ENCODE results near the gene PCDHGB6. TPM values are rescaled to one million over a fixed set of nuclear protein-coding genes. Genes with fewer than 3 reads are reported as not detected.
"Not testable (repeated sequence)": the region's sequence is repeated elsewhere in the genome, so short reads cannot be mapped to it uniquely, and the experiment has no call there.

The PCDHGB6 gene
- total and polyA plus RNA-seq, 8 donors, result 0.29 to 6.2 (median 2.3) TPM; not detected in 2

DNA sequence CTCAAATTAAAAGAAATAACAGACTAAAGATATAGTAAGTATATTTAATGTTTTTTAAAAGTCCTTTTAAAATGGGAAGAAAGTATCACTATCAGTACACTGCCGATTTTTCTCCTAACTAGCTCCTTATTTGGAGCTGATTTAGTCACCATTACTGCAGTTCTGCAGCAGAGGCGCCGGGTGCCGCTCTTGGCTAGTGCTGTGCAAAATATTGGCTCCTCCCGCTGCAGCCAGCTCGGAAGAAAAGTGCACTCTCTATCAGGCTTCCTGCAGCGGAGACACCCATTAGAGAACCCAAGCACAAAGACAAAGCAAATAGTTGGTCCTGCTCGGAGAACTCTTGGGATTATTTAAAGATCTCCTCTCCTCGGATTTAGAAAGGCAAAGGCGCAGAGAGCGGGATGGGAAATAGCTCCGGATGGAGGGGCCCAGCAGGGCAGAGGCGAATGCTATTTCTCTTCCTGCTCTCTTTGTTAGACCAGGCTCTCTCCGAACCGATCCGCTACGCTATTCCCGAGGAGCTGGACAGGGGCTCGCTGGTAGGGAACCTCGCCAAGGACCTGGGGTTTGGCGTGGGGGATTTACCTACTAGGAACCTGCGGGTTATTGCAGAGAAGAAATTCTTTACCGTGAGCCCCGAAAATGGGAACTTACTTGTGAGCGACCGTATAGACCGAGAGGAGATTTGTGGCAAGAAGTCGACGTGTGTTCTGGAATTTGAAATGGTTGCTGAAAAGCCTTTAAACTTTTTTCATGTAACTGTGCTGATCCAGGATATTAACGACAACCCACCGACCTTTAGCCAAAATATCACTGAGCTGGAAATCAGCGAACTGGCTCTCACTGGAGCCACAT is 37.6 kb upstream of the PCDHGB6 start, which contains the start of gene PCDHGB3:
PCDHGB3 (plus strand) TSS at position 249 of the 855 bp plus-strand sequence; CDS start at position 402, 153 bp downstream.
- Histone ChIP-seq H3K4me3 (peak within 1 kb of the TSS in 3 of 4 donors; percentile 20 to 30 (median 26)), H3K27ac (no peak within 1 kb of the TSS), H3K36me3 (peaks cover 0 to 11% (median 0%) of the 10 kb centered on the region in 4 donors), H3K27me3 (peaks cover 0 to 72% (median 38%) of the 10 kb centered on the region in 3 donors), H3K4me1 (no peaks in the 10 kb centered on the region), H3K9me3 (peaks cover 61 to 100% (median 86%) of the 10 kb centered on the region in 4 donors)
- TF ChIP-seq EP300 (IDR thresholded peaks at IDR 0.05), result no peak
- 17 to 21% (median 18%) methylated on average over 30 to 32 of the region's 32 CpGs for WGBS, 5 donors
- intact Hi-C loops (cut with DNase I; ENCODE audit: low total_unique reads), result no loop called here
- peak in 1 of 2 donors; percentile 52 for DNase-seq

DNA sequence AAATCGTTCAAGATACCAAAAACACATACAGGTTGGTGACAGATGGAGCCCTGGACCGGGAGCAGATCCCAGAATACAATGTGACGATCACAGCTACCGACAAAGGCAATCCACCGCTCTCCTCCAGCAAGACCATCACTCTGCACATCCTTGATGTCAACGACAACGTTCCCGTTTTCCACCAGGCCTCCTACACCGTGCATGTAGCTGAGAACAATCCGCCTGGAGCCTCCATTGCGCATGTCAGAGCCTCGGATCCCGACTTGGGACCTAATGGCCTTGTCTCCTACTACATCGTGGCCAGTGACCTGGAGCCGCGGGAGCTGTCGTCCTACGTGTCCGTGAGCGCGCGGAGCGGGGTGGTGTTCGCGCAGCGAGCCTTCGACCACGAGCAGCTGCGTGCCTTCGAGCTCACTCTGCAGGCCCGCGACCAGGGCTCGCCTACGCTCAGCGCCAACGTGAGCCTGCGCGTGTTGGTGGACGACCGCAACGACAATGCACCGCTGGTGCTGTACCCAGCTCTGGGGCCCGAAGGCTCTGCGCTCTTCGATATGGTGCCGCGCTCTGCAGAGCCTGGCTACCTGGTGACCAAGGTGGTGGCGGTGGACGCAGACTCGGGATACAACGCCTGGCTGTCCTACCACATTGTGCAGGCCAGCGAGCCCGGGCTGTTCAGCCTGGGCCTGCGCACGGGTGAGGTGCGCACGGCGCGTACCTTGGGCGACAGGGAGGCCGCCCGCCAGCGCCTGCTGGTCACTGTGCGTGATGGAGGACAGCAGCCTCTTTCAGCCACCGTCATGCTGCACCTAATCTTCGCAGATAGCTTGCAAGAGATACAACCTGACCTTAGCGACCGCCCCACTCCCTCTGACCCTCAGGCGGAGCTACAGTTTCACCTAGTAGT is 36.0 kb upstream of the PCDHGB6 start:
- Histone ChIP-seq H3K4me3 (no peak overlapping the region), H3K4me1 (no peaks in the 10 kb centered on the region), H3K9me3 (peaks cover 57 to 100% (median 85%) of the 10 kb centered on the region in 4 donors), H3K36me3 (peaks cover 0 to 11% (median 0%) of the 10 kb centered on the region in 4 donors), H3K27me3 (peaks cover 0 to 65% (median 27%) of the 10 kb centered on the region in 3 donors), H3K27ac (no peak overlapping the region)
- no peak for TF ChIP-seq POLR2AphosphoS5 (IDR thresholded peaks at IDR 0.05)
- no peak for TF ChIP-seq POLR2A (IDR thresholded peaks at IDR 0.05)
- TF ChIP-seq, protein P1, sequence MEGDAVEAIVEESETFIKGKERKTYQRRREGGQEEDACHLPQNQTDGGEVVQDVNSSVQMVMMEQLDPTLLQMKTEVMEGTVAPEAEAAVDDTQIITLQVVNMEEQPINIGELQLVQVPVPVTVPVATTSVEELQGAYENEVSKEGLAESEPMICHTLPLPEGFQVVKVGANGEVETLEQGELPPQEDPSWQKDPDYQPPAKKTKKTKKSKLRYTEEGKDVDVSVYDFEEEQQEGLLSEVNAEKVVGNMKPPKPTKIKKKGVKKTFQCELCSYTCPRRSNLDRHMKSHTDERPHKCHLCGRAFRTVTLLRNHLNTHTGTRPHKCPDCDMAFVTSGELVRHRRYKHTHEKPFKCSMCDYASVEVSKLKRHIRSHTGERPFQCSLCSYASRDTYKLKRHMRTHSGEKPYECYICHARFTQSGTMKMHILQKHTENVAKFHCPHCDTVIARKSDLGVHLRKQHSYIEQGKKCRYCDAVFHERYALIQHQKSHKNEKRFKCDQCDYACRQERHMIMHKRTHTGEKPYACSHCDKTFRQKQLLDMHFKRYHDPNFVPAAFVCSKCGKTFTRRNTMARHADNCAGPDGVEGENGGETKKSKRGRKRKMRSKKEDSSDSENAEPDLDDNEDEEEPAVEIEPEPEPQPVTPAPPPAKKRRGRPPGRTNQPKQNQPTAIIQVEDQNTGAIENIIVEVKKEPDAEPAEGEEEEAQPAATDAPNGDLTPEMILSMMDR (IDR thresholded peaks at IDR 0.05), result no peak
- no peak for TF ChIP-seq EP300 (IDR thresholded peaks at IDR 0.05)
- intact Hi-C loops (cut with DNase I; ENCODE audit: low total_unique reads), result no loop called here
- no peak for DNase-seq
- WGBS, 5 donors, result 34 to 41% (median 36%) methylated on average over 47 to 69 of the region's 69 CpGs

DNA sequence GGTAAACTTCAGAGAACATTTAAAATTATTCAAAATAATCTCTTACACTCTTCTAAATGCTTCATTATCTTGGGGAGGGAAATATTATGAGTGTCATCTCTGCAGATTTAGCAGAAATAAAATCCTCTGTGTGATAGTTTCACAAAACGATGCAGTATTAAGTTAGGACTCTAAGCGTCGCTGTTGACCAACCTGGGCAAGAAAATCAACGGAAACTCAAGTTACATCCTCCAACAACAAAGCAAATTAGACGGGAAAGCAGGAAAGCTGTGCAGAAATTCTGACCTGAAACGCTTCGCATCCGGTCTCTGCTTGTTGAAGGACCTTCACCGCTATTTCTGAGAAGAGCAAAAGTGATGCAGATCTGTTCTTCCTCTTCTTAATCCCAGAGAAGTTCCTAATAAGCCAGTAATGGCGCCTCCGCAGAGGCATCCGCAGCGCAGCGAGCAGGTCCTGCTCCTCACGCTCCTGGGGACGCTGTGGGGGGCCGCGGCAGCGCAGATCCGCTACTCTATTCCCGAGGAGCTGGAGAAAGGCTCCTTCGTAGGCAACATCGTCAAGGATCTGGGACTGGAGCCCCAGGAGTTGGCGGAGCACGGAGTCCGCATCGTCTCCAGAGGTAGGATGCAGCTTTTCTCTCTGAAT is 34.0 kb upstream of the PCDHGB6 start, which contains the start of gene PCDHGA6:
PCDHGA6 (plus strand) TSS at position 219 of the 645 bp plus-strand sequence; CDS start at position 412, 193 bp downstream.
- Histone ChIP-seq H3K36me3 (peaks cover 0 to 11% (median 0%) of the 10 kb centered on the region in 4 donors), H3K4me3 (peak within 1 kb of the TSS in 2 of 4 donors; percentile 0 to 23), H3K4me1 (no peaks in the 10 kb centered on the region), H3K27me3 (peaks cover 0 to 73% (median 22%) of the 10 kb centered on the region in 3 donors), H3K9me3 (peaks cover 54 to 100% (median 89%) of the 10 kb centered on the region in 4 donors), H3K27ac (no peak within 1 kb of the TSS)
- DNase-seq, result peak in 1 of 2 donors; percentile 27
- intact Hi-C loops (cut with DNase I; ENCODE audit: low total_unique reads), result no loop called here
- TF ChIP-seq POLR2AphosphoS5 (IDR thresholded peaks at IDR 0.05), result no peak
- TF ChIP-seq, protein P1 (IDR thresholded peaks at IDR 0.05), result no peak
- TF ChIP-seq EP300 (IDR thresholded peaks at IDR 0.05), result no peak
- no peak for TF ChIP-seq POLR2A (IDR thresholded peaks at IDR 0.05)
- WGBS, 5 donors, result 16 to 27% (median 21%) methylated on average over 17 to 27 of the region's 27 CpGs

DNA sequence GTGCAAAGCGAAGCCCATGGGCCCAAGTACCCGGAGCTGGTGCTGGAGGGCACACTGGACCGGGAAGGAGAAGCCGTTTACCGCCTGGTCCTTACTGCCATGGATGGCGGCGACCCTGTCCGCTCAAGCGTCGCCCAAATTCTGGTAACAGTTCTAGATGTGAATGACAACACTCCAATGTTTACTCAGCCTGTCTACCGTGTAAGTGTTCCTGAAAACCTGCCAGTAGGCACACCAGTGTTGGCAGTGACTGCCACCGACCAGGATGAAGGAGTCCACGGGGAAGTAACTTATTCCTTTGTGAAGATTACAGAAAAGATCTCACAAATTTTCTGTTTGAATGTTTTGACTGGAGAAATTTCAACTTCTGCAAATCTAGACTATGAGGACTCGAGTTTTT is 33.2 kb upstream of the PCDHGB6 start:
- H3K27ac ChIP-seq, result no peak overlapping the region

GRCh38 chr5:141375444-141376155 is 32.2 kb upstream of the PCDHGB6 start:
- H3K27ac ChIP-seq; intact Hi-C loops (cut with DNase I; ENCODE audit: low total_unique reads); H3K4me3 ChIP-seq; DNase-seq; H3K4me1 ChIP-seq: not testable (repeated sequence)
- WGBS, 5 donors, result 37 to 57% (median 46%) methylated on average over 18 to 40 of the region's 48 CpGs
- peaks cover 0 to 67% (median 16%) of the 10 kb centered on the region in 3 donors for H3K27me3 ChIP-seq
- H3K36me3 ChIP-seq, result peaks cover 0 to 11% (median 0%) of the 10 kb centered on the region in 4 donors
- peaks cover 51 to 99% (median 87%) of the 10 kb centered on the region in 4 donors for H3K9me3 ChIP-seq

More for the DNA sequence above, 33.2 kb upstream of the PCDHGB6 start:
- peaks cover 0 to 11% (median 0%) of the 10 kb centered on the region in 4 donors for H3K36me3 ChIP-seq
- WGBS, 5 donors, result 53 to 69% (median 56%) methylated on average over 13 to 14 of the region's 14 CpGs
- intact Hi-C loops (cut with DNase I; ENCODE audit: low total_unique reads), result no loop called here
- no peak overlapping the region for H3K4me3 ChIP-seq
- TF ChIP-seq POLR2A (IDR thresholded peaks at IDR 0.05) (no peak), POLR2AphosphoS5 (IDR thresholded peaks at IDR 0.05) (no peak), EP300 (IDR thresholded peaks at IDR 0.05) (no peak)
- TF ChIP-seq, protein P1 (IDR thresholded peaks at IDR 0.05), result no peak
- peaks cover 54 to 100% (median 89%) of the 10 kb centered on the region in 4 donors for H3K9me3 ChIP-seq
- no peaks in the 10 kb centered on the region for H3K4me1 ChIP-seq
- peaks cover 0 to 73% (median 22%) of the 10 kb centered on the region in 3 donors for H3K27me3 ChIP-seq
- DNase-seq, result no peak
